Measurements from ENCODE around the gene ARNT2. TPM values are rescaled to one million over a fixed set of nuclear protein-coding genes. Genes with fewer than 3 reads are reported as not detected.

Gene ARNT2
- total RNA-seq, 4 donors from 2014 or later = 0.26 to 22.9 (median 7.0) TPM

GRCh38 chr15:80440024-80440423, 35.8 kb downstream of the ARNT2 start:
- no peaks in the 10 kb centered on the region for H3K9me3 ChIP-seq
- H3K4me1 ChIP-seq = no peaks in the 10 kb centered on the region
- no peak for DNase-seq
- no peak overlapping the region for H3K27ac ChIP-seq
- no peak overlapping the region for H3K4me3 ChIP-seq
- no peaks in the 10 kb centered on the region for H3K36me3 ChIP-seq
- TF ChIP-seq CTCF (IDR thresholded peaks at IDR 0.05) (no peak), POLR2A (IDR thresholded peaks at IDR 0.05) (no peak)
- H3K27me3 ChIP-seq = no peaks in the 10 kb centered on the region
- intact Hi-C loops (cut with DNase I; ENCODE audit: low total_unique reads) = no loop called here

GRCh38 chr15:80441041-80441440, 36.9 kb downstream of the ARNT2 start:
- DNase-seq = no peak
- no peaks in the 10 kb centered on the region for H3K27me3 ChIP-seq
- H3K27ac ChIP-seq = no peak overlapping the region
- no peaks in the 10 kb centered on the region for H3K9me3 ChIP-seq
- intact Hi-C loops (cut with DNase I; ENCODE audit: low total_unique reads) = no loop called here
- no peaks in the 10 kb centered on the region for H3K36me3 ChIP-seq
- no peak for TF ChIP-seq POLR2A (IDR thresholded peaks at IDR 0.05)
- TF ChIP-seq CTCF (IDR thresholded peaks at IDR 0.05) = no peak
- no peak overlapping the region for H3K4me3 ChIP-seq
- no peaks in the 10 kb centered on the region for H3K4me1 ChIP-seq

- DNase-seq = no peak
- Histone ChIP-seq H3K36me3 (no peaks in the 10 kb centered on the region), H3K9me3 (no peaks in the 10 kb centered on the region), H3K4me3 (no peak overlapping the region), H3K27me3 (no peaks in the 10 kb centered on the region), H3K4me1 (no peaks in the 10 kb centered on the region), H3K27ac (no peak overlapping the region)
- TF ChIP-seq POLR2A (IDR thresholded peaks at IDR 0.05) (no peak), CTCF (IDR thresholded peaks at IDR 0.05) (no peak)
- intact Hi-C loops (cut with DNase I; ENCODE audit: low total_unique reads) = no loop called here
These were observed 37.5 kb downstream of the ARNT2 start for GRCh38 chr15:80441714-80442113.

- Histone ChIP-seq H3K36me3 (no peaks in the 10 kb centered on the region), H3K4me3 (no peak overlapping the region), H3K27me3 (no peaks in the 10 kb centered on the region), H3K27ac (no peak overlapping the region), H3K9me3 (no peaks in the 10 kb centered on the region), H3K4me1 (no peaks in the 10 kb centered on the region)
- intact Hi-C loops (cut with DNase I; ENCODE audit: low total_unique reads) = no loop called here
- DNase-seq = no peak
- no peak for TF ChIP-seq POLR2A (IDR thresholded peaks at IDR 0.05)
- no peak for TF ChIP-seq CTCF (IDR thresholded peaks at IDR 0.05)
These were observed 38.7 kb downstream of the ARNT2 start for GRCh38 chr15:80442728-80443403.

- intact Hi-C loops (cut with DNase I; ENCODE audit: low total_unique reads) = no loop called here
- Histone ChIP-seq H3K4me1 (no peaks in the 10 kb centered on the region), H3K4me3 (no peak overlapping the region), H3K9me3 (no peaks in the 10 kb centered on the region), H3K27me3 (no peaks in the 10 kb centered on the region), H3K36me3 (no peaks in the 10 kb centered on the region), H3K27ac (no peak overlapping the region)
- TF ChIP-seq POLR2A (IDR thresholded peaks at IDR 0.05) (no peak), CTCF (IDR thresholded peaks at IDR 0.05) (no peak)
- no peak for DNase-seq
These were observed 40.6 kb downstream of the ARNT2 start for GRCh38 chr15:80444680-80445251.
